ENCODE results near the gene YY1AP1.
"Not testable (repeated sequence)": the region's sequence is repeated elsewhere in the genome, so short reads cannot be mapped to it uniquely, and the experiment has no call there.

YY1AP1 gene

GRCh38 chr1:155645648-155646047 is 42.9 kb downstream of the YY1AP1 start:
- no peak for DNase-seq (ENCODE audit: low spot score)

DNA sequence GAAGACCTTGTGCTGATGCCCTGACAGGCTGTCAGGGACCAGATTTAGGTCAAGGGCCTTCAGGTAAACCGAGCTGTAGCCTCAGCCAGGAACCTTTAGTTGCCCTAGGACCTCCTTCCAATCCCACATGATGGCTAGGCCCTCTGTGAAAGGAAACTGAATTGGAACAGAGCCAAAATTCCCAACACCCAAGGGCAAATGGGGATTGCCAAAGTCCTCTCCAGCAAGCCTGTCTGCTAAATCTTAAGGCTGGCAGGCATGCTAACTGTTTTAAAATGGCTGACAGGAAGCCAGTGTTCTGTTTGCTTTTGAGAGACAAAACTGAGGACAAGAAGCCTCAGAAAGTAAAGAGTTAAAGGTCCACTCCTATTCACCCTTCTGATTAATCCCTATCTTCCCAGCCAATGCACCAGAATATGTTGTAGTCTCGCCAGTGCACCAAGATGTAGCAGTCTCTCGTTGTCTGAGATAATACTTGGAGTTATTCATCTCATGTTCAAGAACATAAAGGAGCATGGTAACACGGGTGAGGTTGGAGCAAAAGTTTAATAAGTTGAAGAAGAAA is 43.5 kb downstream of the YY1AP1 start:
- DNase-seq (ENCODE audit: low spot score), result no peak

DNA sequence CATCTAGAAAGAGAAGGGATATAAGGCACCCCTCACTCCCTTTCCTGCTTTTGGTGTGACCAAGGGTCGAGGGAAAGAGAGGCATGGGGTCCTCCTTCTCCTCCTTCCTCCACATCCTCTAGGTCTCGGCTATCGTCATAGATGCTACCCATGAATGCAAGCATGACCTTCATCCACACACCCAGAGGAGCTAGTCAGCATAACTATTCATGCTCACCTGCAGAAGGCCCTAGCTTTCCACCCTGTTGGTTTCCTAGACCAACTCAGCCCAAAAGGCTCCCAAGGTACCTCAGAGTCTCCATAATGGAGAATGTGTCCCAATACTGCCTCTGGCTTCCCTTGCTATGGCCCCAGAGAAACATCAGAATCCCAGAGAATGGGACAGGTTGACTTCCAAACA is 45.3 kb downstream of the YY1AP1 start:
- no peak for DNase-seq (ENCODE audit: low spot score)

- not testable (repeated sequence) for DNase-seq (ENCODE audit: low spot score)
Measured at GRCh38 chr1:155642559-155643180, 45.9 kb downstream of the YY1AP1 start.

DNA sequence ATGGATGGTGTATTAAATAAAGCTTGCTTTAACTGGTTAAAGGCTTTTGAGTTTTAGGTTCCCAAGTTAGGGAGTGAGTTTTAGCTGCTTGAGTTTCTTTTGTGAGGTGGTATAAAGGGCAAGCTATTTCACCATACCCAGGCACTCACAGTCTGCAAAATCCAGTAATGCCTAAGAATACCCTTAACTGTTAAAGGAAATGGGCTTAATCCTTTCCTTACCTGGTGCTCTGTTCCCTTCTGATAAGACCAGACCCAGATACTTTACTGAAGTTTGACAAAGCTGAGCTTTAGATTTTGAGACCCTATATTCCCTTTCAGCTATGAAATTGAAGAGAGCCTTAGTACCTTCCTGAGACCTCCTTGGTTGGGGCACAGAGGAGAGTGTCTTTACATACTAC is 48.2 kb downstream of the YY1AP1 start:
- DNase-seq (ENCODE audit: low spot score), result no peak

DNA sequence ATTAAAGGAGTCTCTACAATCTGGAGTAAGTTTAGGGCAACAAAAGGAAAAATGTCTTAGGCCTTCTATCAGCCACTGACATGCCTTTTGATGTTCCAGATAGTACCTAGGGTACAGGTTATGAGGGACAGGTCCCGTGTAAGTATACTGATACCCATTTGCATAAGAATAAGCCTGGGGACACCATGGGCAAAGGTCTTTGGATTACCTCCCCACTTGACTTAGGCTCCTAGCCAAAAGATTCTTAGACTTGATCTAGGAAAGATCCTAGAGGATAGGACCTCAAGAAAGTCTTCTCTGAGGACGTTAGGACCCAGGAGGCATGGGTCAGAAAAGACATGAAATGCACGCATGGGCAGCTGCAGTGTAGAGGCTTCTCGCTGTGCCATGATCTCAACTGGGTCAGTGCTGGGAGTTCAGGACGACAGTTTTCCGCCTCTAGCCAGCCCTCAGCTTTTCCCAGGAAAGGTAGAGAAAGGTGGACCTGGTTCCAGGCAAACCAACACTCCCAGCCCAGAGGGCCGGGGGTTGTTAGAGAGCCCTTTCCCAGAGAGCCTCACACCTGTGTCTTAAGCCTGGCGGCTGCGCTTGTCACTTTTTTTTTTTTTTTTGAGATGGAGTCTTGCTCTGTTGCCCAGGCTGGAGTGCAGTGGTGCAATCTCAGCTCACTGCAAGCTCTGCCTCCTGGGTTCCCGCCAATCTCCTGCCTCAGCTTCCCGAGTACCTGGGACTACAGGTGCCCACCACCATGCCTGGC is 52.0 kb downstream of the YY1AP1 start:
- DNase-seq (ENCODE audit: low spot score), result no peak

DNA sequence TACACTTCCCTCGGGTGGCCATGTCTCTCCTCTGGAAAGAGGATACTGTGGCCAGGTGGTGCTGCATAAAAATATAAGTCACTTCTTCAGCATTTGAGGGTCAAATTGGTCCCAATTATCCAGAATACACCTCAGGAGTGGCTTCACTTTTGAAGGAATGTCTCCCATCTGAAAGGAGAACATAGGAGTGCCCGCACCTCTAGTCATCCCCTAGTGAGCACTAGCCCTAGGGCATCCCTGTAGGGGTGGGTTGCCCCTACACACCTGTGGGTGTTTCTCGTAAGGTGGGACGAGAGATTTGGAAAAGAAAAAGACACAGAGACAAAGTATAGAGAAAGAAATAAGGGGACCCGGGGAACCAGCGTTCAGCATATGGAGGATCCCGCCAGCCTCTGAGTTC is 62.1 kb downstream of the YY1AP1 start:
- DNase-seq (ENCODE audit: low spot score), result not testable (repeated sequence)

DNA sequence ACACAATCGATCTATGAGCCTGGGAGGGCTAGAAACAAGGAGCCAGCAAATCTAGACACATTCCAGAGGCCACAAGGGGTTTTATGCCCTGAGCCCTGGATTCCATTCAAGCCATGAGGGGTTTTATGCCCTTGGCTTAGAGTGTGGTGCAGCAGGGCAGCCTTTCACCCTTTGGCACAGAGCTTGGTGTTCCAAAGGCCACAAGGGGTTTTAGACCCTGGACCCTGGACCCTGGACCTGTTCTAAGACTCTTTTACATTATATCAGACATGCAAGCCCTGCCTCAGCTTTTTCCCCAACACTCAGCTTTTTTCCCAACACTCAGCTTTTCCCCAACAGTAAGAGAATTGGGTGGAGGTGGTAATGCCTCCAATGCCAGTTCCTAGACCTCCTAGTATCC is 65.2 kb downstream of the YY1AP1 start:
- no peak for DNase-seq (ENCODE audit: low spot score)

GRCh38 chr1:155622191-155622590 is 66.4 kb downstream of the YY1AP1 start:
- DNase-seq (ENCODE audit: low spot score), result no peak

- DNase-seq (ENCODE audit: low spot score), result not testable (repeated sequence)
Measured at GRCh38 chr1:155613226-155613625, 75.3 kb downstream of the YY1AP1 start.

- DNase-seq (ENCODE audit: low spot score), result not testable (repeated sequence)
Measured at GRCh38 chr1:155610257-155610647, 78.3 kb downstream of the YY1AP1 start.

DNA sequence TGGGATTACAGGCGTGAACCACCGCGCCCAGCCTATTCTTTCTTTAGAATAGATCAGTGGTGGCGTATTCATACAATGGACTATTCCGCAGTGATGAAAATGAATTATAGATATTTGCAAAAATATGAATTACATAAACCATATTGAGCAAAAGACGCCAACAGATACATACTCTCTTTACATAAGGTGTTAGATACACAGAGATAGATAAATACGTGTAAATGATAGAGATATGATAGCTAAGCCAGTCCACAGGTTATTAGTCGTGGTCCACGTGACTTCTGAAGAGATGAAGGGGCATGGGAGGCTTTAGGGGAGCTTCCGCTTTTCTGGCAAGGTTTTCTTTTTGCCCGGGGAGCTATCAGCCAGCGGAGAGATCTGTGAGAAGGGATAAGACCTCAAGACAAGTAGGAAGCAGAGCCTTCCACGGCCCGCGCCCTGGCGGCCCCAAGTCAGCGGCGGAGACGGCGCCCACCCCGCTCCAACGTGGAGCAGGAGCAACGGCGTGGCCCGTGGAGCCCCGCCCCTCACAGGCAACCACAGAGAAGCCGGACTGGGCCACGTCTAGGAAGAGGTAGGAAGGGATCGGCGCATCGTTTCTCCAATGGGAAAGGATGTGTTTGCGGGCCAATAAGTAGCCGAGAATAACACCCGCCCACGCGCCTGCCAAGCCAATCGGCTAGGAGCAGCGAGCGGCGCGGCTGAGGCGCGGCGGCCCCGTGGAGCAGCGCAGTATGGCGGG is 78.9 kb downstream of the YY1AP1 start, which contains the start of gene MSTO1:
TSS of gene MSTO1 (plus strand) at position 704 of the 742 bp plus-strand sequence. CDS start at position 735, 31 bp downstream.
- DNase-seq (ENCODE audit: low spot score), result peak; percentile 98

All from activated CD4-positive, alpha-beta T cell treated with anti-CD3 and anti-CD28 coated beads, Interleukin-2, Interleukin-4, amounts not matched to agents 100 ng/mL and 50 ng/mL, durations not matched to agents 16 hours and 8 hours (primary cell).